Fibroblast of mammary gland (primary cell): Measurements from ENCODE around the gene F2RL3.

Experiments
- DNase-seq: peaks from one replicate; pipeline ENCODE4 v3.0.0-alpha.2; 2010; ENCODE audit warnings: low read depth
- H3K4me3 ChIP-seq: 2 replicates; pipeline ENCODE4 v1.5.1; 2011; ENCODE audit warnings: low read depth, mild to moderate bottlenecking, low read length, moderate library complexity; ENCODE audit not compliant: control insufficient read depth
- CTCF ChIP-seq: conservative IDR thresholded peaks from 2 replicates; pipeline ENCODE4 v1.5.1; 2011; ENCODE audit warnings: low read depth, low read length, inconsistent platforms; ENCODE audit not compliant: control insufficient read depth, insufficient read depth

The F2RL3 gene

GRCh38 chr19:16893686-16893989, 4.8 kb downstream of the F2RL3 start:
- no peak for DNase-seq
- no peak for TF ChIP-seq CTCF
- H3K4me3 ChIP-seq, result no peak overlapping the region

- TF ChIP-seq CTCF, result no peak
Measured at GRCh38 chr19:16894080-16894479, 5.3 kb downstream of the F2RL3 start.

GRCh38 chr19:16895467-16896145, 6.8 kb downstream of the F2RL3 start:
- peak overlapping the region; percentile 22 for H3K4me3 ChIP-seq
- TF ChIP-seq CTCF, result no peak
- DNase-seq, result peak; percentile 27

More at GRCh38 chr19:16894080-16894479, 5.3 kb downstream of the F2RL3 start:
- no peak overlapping the region for H3K4me3 ChIP-seq
- DNase-seq, result no peak

GRCh38 chr19:16896146-16897028, 7.6 kb downstream of the F2RL3 start:
- H3K4me3 ChIP-seq, result peak overlapping the region; percentile 40

GRCh38 chr19:16897029-16897855, 8.4 kb downstream of the F2RL3 start:
- no peak for TF ChIP-seq CTCF
- peak; percentile 92 for DNase-seq
- peak overlapping the region; percentile 53 for H3K4me3 ChIP-seq

More at GRCh38 chr19:16896146-16897028, 7.6 kb downstream of the F2RL3 start:
- DNase-seq, result no peak
- no peak for TF ChIP-seq CTCF

GRCh38 chr19:16897856-16898161, 9.0 kb downstream of the F2RL3 start:
- DNase-seq, result peak; percentile 16
- H3K4me3 ChIP-seq, result peak overlapping the region; percentile 53
- TF ChIP-seq CTCF, result no peak
